ENCODE results near the gene ECHDC1. TPM values are rescaled to one million over a fixed set of nuclear protein-coding genes. Genes with fewer than 3 reads are reported as not detected.

Gene ECHDC1
- total and polyA plus RNA-seq, 9 donors, result 51.2 to 70.0 (median 60.5) TPM

- Histone ChIP-seq H3K36me3 (ENCODE audit: control insufficient read depth, insufficient read depth, low read length) (peaks cover 3% of the 10 kb centered on the region), H3K4me1 (ENCODE audit: control insufficient read depth, insufficient read depth, low read length) (no peaks in the 10 kb centered on the region), H3K27me3 (ENCODE audit: control insufficient read depth, insufficient read depth, low read length) (no peaks in the 10 kb centered on the region), H3K27ac (ENCODE audit: low read length) (no peak overlapping the region), H3K9me3 (replicated peaks; ENCODE audit: control insufficient read depth, low read depth, low read length) (no peaks in the 10 kb centered on the region), H3K4me3 (ENCODE audit: low read length) (no peak overlapping the region)
- no CpG with 5 or more reads among the region's 6 CpGs for WGBS (ENCODE audit: insufficient coverage)
- no peak for DNase-seq
Measured at GRCh38 chr6:127317388-127318128, 25.9 kb downstream of the ECHDC1 start.

- peaks cover 4% of the 10 kb centered on the region for H3K36me3 ChIP-seq (ENCODE audit: control insufficient read depth, insufficient read depth, low read length)
- H3K27me3 ChIP-seq (ENCODE audit: control insufficient read depth, insufficient read depth, low read length), result no peaks in the 10 kb centered on the region
- no peak for DNase-seq
- H3K4me3 ChIP-seq (ENCODE audit: low read length), result no peak overlapping the region
- peaks cover 18% of the 10 kb centered on the region for H3K9me3 ChIP-seq (replicated peaks; ENCODE audit: control insufficient read depth, low read depth, low read length)
- H3K27ac ChIP-seq (ENCODE audit: low read length), result no peak overlapping the region
- WGBS (ENCODE audit: insufficient coverage), result no CpG with 5 or more reads among the region's 1 CpG
- no peaks in the 10 kb centered on the region for H3K4me1 ChIP-seq (ENCODE audit: control insufficient read depth, insufficient read depth, low read length)
Measured at GRCh38 chr6:127305741-127306140, 37.7 kb downstream of the ECHDC1 start.

DNA sequence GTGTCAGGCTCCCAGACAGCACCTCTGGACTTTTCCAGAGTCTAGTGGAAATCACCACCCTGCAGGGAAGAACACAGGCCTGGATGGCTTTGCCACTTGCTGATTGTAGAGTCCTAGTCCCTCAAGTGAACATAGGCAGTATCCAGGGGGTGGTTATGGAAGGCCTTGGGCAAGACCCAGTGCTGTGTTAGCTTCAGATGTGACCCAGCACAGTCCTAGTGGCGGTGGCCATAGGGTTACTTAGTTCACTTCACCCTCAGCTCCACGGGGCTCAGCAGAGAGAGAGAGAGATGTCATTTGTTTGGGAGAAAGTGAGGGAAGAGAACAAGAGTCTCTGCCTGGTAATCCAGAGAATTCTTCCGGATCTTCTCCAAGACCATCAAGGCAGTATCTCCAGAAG, 39.5 kb downstream of the ECHDC1 start:
- H3K27ac ChIP-seq (ENCODE audit: low read length), result no peak overlapping the region
- H3K27me3 ChIP-seq (ENCODE audit: control insufficient read depth, insufficient read depth, low read length), result no peaks in the 10 kb centered on the region
- no peak for DNase-seq
- 83% methylated on average over 1 of the region's 3 CpGs for WGBS (ENCODE audit: insufficient coverage)
- H3K4me3 ChIP-seq (ENCODE audit: low read length), result no peak overlapping the region
- peaks cover 15% of the 10 kb centered on the region for H3K9me3 ChIP-seq (replicated peaks; ENCODE audit: control insufficient read depth, low read depth, low read length)
- H3K36me3 ChIP-seq (ENCODE audit: control insufficient read depth, insufficient read depth, low read length), result peaks cover 2% of the 10 kb centered on the region
- peaks cover 3% of the 10 kb centered on the region for H3K4me1 ChIP-seq (ENCODE audit: control insufficient read depth, insufficient read depth, low read length)

DNA sequence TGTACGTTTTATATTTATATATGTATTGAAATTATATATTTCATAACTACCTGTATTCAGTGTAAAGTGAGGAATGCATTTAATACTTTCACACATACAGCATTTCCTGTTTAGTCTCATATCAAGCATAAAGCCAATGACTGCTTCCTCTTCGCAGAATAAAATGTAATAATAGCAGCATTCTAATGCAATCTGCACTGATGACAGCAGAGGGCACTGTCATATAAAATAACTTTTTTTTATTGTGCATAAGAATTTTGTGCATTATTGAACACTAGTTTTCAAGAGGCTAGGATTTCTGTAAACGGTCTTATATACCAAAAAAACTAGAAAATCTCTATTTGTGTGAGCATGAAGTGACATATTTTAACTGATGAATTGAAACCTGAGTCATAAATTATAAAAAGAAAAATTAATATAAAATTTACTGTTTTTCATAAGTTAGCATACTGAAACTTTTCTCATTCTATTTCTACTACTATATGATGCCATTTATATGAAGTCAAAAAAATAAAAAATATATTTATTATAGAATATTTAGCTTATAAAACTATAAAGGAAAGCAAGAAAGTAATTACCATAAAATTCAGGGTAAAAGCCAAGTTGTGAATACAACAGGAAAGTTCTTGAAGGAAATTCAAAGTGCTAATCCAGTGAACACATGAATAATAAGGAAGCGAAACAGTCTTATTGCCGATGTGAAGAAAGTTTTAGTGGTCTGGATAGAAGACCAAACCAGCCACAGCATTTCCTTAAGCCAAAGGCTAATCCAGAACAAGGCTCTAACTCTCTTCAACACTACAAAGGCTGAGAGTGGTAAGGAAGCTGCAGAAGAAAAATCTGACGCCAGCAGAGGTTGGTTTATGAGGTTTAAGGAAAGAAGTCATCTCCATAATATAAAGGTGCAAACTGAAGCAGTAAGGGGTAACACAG, 40.4 kb downstream of the ECHDC1 start:
- H3K27me3 ChIP-seq (ENCODE audit: control insufficient read depth, insufficient read depth, low read length), result no peaks in the 10 kb centered on the region
- no peak overlapping the region for H3K27ac ChIP-seq (ENCODE audit: low read length)
- H3K4me3 ChIP-seq (ENCODE audit: low read length), result no peak overlapping the region
- WGBS (ENCODE audit: insufficient coverage), result no CpG with 5 or more reads among the region's 6 CpGs
- DNase-seq, result peak; percentile 76
- peaks cover 8% of the 10 kb centered on the region for H3K9me3 ChIP-seq (replicated peaks; ENCODE audit: control insufficient read depth, low read depth, low read length)
- H3K4me1 ChIP-seq (ENCODE audit: control insufficient read depth, insufficient read depth, low read length), result peaks cover 3% of the 10 kb centered on the region
- H3K36me3 ChIP-seq (ENCODE audit: control insufficient read depth, insufficient read depth, low read length), result peaks cover 2% of the 10 kb centered on the region

DNA sequence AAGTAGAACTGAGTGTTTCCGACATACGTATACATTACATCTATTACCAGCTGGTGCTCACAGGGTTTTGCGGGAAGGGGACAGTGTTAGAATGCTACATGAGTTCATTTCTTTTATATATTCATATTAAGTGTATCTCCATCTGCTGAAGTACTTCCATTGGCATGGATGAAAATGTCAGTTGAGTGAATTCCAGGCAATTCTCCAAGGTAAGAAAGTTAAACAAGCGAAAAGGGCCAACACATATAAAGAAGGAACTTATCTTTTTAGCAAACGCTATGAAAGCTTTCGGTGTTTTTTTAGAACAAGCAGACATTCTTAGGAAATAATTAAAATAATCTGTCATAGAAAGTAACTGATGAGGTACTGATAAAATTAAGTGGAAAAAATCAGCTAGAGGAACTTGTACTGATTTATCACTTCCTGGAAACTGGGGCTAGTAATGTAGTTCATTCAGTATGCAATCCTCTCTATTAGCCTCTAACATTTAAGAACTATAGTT, 42.2 kb downstream of the ECHDC1 start:
- Histone ChIP-seq H3K27ac (ENCODE audit: low read length) (peak overlapping the region; percentile 17), H3K27me3 (ENCODE audit: control insufficient read depth, insufficient read depth, low read length) (no peaks in the 10 kb centered on the region), H3K4me3 (ENCODE audit: low read length) (no peak overlapping the region), H3K36me3 (ENCODE audit: control insufficient read depth, insufficient read depth, low read length) (peaks cover 4% of the 10 kb centered on the region), H3K9me3 (replicated peaks; ENCODE audit: control insufficient read depth, low read depth, low read length) (peaks cover 2% of the 10 kb centered on the region), H3K4me1 (ENCODE audit: control insufficient read depth, insufficient read depth, low read length) (peaks cover 3% of the 10 kb centered on the region)
- WGBS (ENCODE audit: insufficient coverage), result no CpG with 5 or more reads among the region's 6 CpGs
- DNase-seq, result peak; percentile 74

GRCh38 chr6:127300411-127300810, 43.0 kb downstream of the ECHDC1 start:
- Histone ChIP-seq H3K4me3 (ENCODE audit: low read length) (no peak overlapping the region), H3K9me3 (replicated peaks; ENCODE audit: control insufficient read depth, low read depth, low read length) (no peaks in the 10 kb centered on the region), H3K27ac (ENCODE audit: low read length) (no peak overlapping the region), H3K4me1 (ENCODE audit: control insufficient read depth, insufficient read depth, low read length) (peaks cover 3% of the 10 kb centered on the region), H3K36me3 (ENCODE audit: control insufficient read depth, insufficient read depth, low read length) (peaks cover 2% of the 10 kb centered on the region), H3K27me3 (ENCODE audit: control insufficient read depth, insufficient read depth, low read length) (no peaks in the 10 kb centered on the region)
- DNase-seq, result peak; percentile 79

DNA sequence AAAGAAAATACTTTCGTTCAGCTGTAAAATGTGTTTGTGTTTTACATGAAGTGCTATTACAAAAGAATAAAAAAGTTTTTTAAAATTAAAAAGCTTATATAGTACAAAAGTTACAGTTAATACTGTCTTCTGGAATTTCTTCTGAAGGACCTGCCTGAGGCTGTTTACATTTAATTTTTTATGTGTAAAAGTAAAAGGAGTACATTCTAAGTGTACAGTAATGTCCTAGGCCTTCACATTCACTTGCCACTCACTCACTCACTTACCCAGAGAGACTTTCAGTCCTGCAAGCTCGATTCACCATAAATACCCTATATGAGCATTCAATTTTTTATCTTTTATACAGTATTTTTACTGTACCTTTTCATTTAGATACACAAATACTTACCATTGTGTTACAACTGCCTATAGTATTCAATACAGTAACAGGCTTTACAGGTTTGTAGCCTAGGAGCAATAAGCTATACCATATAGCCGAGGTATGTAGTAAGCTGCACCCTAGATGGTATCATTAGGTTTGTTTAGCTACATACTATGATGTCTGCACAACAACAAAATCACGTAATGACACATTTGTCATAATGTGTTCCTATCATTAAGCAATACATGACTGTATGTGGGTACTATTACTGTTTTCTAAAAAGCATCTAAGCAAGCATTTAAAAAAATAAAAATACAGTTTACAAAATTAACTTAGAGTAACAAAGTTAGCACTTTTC, 43.7 kb downstream of the ECHDC1 start:
- Histone ChIP-seq H3K36me3 (ENCODE audit: control insufficient read depth, insufficient read depth, low read length) (peaks cover 2% of the 10 kb centered on the region), H3K4me3 (ENCODE audit: low read length) (no peak overlapping the region), H3K4me1 (ENCODE audit: control insufficient read depth, insufficient read depth, low read length) (peaks cover 3% of the 10 kb centered on the region), H3K27me3 (ENCODE audit: control insufficient read depth, insufficient read depth, low read length) (no peaks in the 10 kb centered on the region), H3K9me3 (replicated peaks; ENCODE audit: control insufficient read depth, low read depth, low read length) (no peaks in the 10 kb centered on the region), H3K27ac (ENCODE audit: low read length) (no peak overlapping the region)
- no CpG with 5 or more reads among the region's 4 CpGs for WGBS (ENCODE audit: insufficient coverage)
- DNase-seq, result no peak

DNA sequence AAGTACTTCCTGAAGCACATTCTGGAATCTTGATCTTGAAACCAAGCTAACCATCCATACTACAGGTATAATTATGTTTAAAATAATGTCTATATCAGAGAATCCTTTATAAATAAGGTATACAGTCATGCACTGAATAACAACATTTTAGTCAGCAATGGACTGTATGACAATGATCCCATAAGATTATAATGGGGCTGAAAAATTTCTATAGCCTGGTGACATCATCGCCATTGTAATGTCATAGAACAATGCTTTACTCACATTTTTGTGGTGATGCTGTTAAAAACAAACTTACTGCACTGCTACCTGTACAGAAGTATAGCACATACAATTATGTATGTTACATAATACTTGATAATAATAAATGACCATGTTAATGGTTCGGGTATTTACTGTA, 44.9 kb downstream of the ECHDC1 start:
- H3K36me3 ChIP-seq (ENCODE audit: control insufficient read depth, insufficient read depth, low read length), result peaks cover 2% of the 10 kb centered on the region
- WGBS (ENCODE audit: insufficient coverage), result no CpG with 5 or more reads among the region's 2 CpGs
- no peaks in the 10 kb centered on the region for H3K27me3 ChIP-seq (ENCODE audit: control insufficient read depth, insufficient read depth, low read length)
- DNase-seq, result no peak
- peaks cover 3% of the 10 kb centered on the region for H3K4me1 ChIP-seq (ENCODE audit: control insufficient read depth, insufficient read depth, low read length)
- H3K4me3 ChIP-seq (ENCODE audit: low read length), result no peak overlapping the region
- H3K9me3 ChIP-seq (replicated peaks; ENCODE audit: control insufficient read depth, low read depth, low read length), result no peaks in the 10 kb centered on the region
- H3K27ac ChIP-seq (ENCODE audit: low read length), result no peak overlapping the region

- Histone ChIP-seq H3K4me1 (ENCODE audit: control insufficient read depth, insufficient read depth, low read length) (peaks cover 3% of the 10 kb centered on the region), H3K4me3 (ENCODE audit: low read length) (no peak overlapping the region), H3K9me3 (replicated peaks; ENCODE audit: control insufficient read depth, low read depth, low read length) (no peaks in the 10 kb centered on the region), H3K27ac (ENCODE audit: low read length) (no peak overlapping the region), H3K36me3 (ENCODE audit: control insufficient read depth, insufficient read depth, low read length) (peaks cover 2% of the 10 kb centered on the region), H3K27me3 (ENCODE audit: control insufficient read depth, insufficient read depth, low read length) (no peaks in the 10 kb centered on the region)
- no CpG with 5 or more reads among the region's 4 CpGs for WGBS (ENCODE audit: insufficient coverage)
- no peak for DNase-seq
Measured at GRCh38 chr6:127297502-127298070, 45.8 kb downstream of the ECHDC1 start.

Measured in muscle of leg (tissue), 11 donors.